ENCODE results near the gene WEE1. TPM values are rescaled to one million over a fixed set of nuclear protein-coding genes. Genes with fewer than 3 reads are reported as not detected.

WEE1 gene
- total RNA-seq, 1 experiment from 2014 or later, result 34.5 TPM

DNA sequence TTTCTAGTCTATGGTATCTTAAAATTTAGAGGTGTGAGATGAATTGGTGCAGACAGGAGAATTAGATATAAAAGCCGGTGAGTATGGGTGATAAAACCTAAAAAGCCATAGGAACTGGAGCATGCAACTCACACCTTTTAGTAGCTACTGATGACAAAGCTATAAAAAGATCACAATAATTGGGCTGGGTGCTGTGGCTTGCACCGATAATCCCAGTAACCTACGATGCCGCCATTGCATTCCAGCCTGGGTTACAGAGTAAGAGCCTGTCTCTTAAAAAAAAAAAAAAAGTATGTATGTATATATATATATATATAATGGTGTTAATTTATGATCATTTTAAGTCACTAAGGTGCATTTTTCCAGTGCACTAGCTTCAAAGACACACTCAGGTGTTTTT, 17.2 kb downstream of the WEE1 start:
- Mint-ChIP-seq H3K27ac (ENCODE audit: low read depth, unreplicated experiment) (no peak overlapping the region), H3K27me3 (ENCODE audit: insufficient read depth, unreplicated experiment) (no peaks in the 10 kb centered on the region), H3K4me1 (ENCODE audit: insufficient read depth, unreplicated experiment) (peaks cover 10% of the 10 kb centered on the region), H3K9me3 (ENCODE audit: unreplicated experiment) (no peaks in the 10 kb centered on the region), H3K36me3 (ENCODE audit: insufficient read depth, unreplicated experiment) (peaks cover 87% of the 10 kb centered on the region), H3K4me3 (ENCODE audit: unreplicated experiment) (no peak overlapping the region)
- ChIA-PET CTCF (interaction anchor here (0.5 to 1.8 kb wide), 2 partner anchors 10 to 23 kb away, joined by 3 to 8 read pairs; no protein-coding TSS in a partner anchor), POLR2A (interaction anchor here (1.8 to 7.5 kb wide), 3 partner anchors 10 to 22 kb away, joined by 5 to 56 read pairs (median 5); no protein-coding TSS in a partner anchor)
- no peak for DNase-seq (ENCODE audit: unreplicated experiment)
- intact Hi-C loops (cut with micrococcal nuclease), result no loop called here
- BruUV-seq (replicated peaks), result no TSS peak
- TF ChIP-seq, protein P1, sequence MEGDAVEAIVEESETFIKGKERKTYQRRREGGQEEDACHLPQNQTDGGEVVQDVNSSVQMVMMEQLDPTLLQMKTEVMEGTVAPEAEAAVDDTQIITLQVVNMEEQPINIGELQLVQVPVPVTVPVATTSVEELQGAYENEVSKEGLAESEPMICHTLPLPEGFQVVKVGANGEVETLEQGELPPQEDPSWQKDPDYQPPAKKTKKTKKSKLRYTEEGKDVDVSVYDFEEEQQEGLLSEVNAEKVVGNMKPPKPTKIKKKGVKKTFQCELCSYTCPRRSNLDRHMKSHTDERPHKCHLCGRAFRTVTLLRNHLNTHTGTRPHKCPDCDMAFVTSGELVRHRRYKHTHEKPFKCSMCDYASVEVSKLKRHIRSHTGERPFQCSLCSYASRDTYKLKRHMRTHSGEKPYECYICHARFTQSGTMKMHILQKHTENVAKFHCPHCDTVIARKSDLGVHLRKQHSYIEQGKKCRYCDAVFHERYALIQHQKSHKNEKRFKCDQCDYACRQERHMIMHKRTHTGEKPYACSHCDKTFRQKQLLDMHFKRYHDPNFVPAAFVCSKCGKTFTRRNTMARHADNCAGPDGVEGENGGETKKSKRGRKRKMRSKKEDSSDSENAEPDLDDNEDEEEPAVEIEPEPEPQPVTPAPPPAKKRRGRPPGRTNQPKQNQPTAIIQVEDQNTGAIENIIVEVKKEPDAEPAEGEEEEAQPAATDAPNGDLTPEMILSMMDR (IDR thresholded peaks at IDR 0.05; ENCODE audit: unreplicated experiment), result no peak

DNA sequence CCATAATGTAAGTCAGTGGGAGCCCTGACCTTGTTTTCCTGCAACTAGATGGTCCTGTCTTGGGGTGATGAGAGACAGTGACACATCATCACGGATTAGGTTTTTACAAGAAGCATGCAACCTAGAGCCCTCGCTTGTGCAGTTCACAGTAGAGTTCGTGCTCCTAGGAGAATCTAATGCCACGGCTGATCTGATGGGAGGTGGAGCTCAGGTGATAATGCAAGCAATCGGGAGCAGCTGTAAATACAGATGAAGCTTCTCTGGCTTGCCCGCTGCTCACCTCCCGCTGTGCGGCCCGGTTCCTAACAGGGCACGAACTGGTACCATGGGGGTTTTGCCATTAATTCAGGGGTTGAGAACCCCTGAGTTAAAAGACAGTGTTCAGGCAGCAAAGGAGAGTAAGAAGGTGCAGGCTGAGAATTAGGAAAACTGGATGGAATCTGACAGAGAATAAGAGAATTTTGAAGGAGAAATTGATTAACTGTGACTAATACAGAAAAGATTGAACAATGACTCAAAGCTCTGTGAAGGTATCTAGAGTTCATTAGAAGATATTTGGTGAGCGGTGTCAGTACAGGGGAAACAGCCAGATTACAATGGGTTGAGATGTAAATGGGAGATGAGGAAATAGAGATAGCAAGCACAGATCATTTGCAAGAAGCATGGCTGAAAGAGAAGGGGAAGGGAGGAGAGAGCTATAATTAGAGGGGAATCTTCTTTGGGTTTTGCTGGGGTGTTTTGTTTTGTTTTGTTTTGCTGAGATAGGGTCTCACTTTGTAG, 21.0 kb downstream of the WEE1 start:
- CTCF ChIA-PET, result no interaction called here
- H3K4me1 Mint-ChIP-seq (ENCODE audit: insufficient read depth, unreplicated experiment), result peaks cover 10% of the 10 kb centered on the region
- no TSS peak for BruUV-seq (replicated peaks)
- no peaks in the 10 kb centered on the region for H3K9me3 Mint-ChIP-seq (ENCODE audit: unreplicated experiment)
- H3K4me3 Mint-ChIP-seq (ENCODE audit: unreplicated experiment), result no peak overlapping the region
- no peak overlapping the region for H3K27ac Mint-ChIP-seq (ENCODE audit: low read depth, unreplicated experiment)
- intact Hi-C loops (cut with micrococcal nuclease), result no loop called here
- no peaks in the 10 kb centered on the region for H3K27me3 Mint-ChIP-seq (ENCODE audit: insufficient read depth, unreplicated experiment)
- no peak for DNase-seq (ENCODE audit: unreplicated experiment)
- TF ChIP-seq, protein P1 (IDR thresholded peaks at IDR 0.05; ENCODE audit: unreplicated experiment), result no peak
- H3K36me3 Mint-ChIP-seq (ENCODE audit: insufficient read depth, unreplicated experiment), result peaks cover 53% of the 10 kb centered on the region
- POLR2A ChIA-PET, result interaction anchor here (0.5 to 0.7 kb wide), 2 partner anchors 11 to 19 kb away, joined by 3 read pairs; no protein-coding TSS in a partner anchor

DNA sequence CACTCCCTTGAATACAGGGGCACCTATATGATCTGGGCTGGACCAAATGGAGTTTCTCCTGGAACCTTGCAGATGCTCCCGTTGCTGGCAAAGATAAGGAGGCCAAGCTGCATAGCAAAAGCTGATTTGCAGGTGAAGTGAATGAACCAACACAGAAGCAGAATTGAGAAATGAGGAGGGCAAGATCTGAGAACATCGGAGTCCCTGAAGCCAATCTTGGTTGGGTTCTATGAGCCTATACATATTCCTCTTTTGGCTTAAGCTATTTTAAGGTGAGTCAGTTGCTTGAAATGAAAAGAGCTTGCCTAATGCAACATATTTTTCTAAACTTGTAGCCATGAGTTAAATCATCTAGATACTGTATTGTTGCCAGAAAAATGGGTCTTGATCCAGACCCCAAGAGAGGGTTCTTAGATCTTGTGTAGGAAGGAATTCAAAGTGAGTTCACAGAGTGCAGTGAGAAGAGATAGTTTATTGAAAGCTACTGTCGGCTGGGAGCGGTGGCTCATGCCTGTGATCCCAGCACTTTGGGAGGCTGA, 23.5 kb downstream of the WEE1 start:
- TF ChIP-seq, protein P1 (IDR thresholded peaks at IDR 0.05; ENCODE audit: unreplicated experiment), result no peak
- ChIA-PET CTCF (interaction anchor here (0.6 to 2.0 kb wide), 3 partner anchors 15 to 91 kb away, joined by 3 to 6 read pairs (median 3); no protein-coding TSS in a partner anchor), POLR2A (interaction anchor here (0.6 to 2.2 kb wide), 2 partner anchors 10 to 153 kb away, joined by 4 to 11 read pairs; no protein-coding TSS in a partner anchor)
- Mint-ChIP-seq H3K36me3 (ENCODE audit: insufficient read depth, unreplicated experiment) (peaks cover 33% of the 10 kb centered on the region), H3K4me1 (ENCODE audit: insufficient read depth, unreplicated experiment) (peaks cover 19% of the 10 kb centered on the region), H3K9me3 (ENCODE audit: unreplicated experiment) (no peaks in the 10 kb centered on the region), H3K27me3 (ENCODE audit: insufficient read depth, unreplicated experiment) (no peaks in the 10 kb centered on the region), H3K4me3 (ENCODE audit: unreplicated experiment) (no peak overlapping the region), H3K27ac (ENCODE audit: low read depth, unreplicated experiment) (no peak overlapping the region)
- no peak for DNase-seq (ENCODE audit: unreplicated experiment)
- BruUV-seq (replicated peaks), result no TSS peak
- intact Hi-C loops (cut with micrococcal nuclease), result no loop called here

DNA sequence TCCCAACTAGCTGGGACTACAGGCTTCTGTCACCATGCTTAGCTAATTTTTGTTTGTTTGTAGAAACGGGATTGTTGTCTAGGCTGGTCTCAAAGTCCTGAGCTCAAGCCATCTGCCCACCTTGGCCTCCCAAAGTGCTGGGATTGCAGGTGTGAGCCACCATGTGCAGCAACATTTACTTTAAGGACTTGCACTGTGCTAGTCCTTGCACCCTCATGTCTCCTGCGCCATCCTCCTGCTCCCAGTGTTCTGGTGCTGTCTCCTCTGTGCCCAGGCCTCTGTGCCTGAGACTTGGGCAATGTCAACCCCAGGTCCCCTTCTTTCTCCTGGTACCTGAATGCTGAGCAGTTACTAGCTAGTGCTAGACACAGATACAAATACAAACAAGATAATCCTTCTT, 26.7 kb downstream of the WEE1 start:
- Mint-ChIP-seq H3K36me3 (ENCODE audit: insufficient read depth, unreplicated experiment) (peaks cover 9% of the 10 kb centered on the region), H3K27ac (ENCODE audit: low read depth, unreplicated experiment) (no peak overlapping the region), H3K4me3 (ENCODE audit: unreplicated experiment) (no peak overlapping the region), H3K9me3 (ENCODE audit: unreplicated experiment) (no peaks in the 10 kb centered on the region), H3K27me3 (ENCODE audit: insufficient read depth, unreplicated experiment) (no peaks in the 10 kb centered on the region), H3K4me1 (ENCODE audit: insufficient read depth, unreplicated experiment) (peaks cover 13% of the 10 kb centered on the region)
- ChIA-PET CTCF (interaction anchor here (0.9 to 2.8 kb wide), 5 partner anchors 9 to 77 kb away, joined by 3 to 26 read pairs (median 7); no protein-coding TSS in a partner anchor), POLR2A (interaction anchor here (0.7 to 1.5 kb wide), 10 partner anchors 8 to 92 kb away, joined by 3 to 6 read pairs (median 4); no protein-coding TSS in a partner anchor)
- no peak for DNase-seq (ENCODE audit: unreplicated experiment)
- TF ChIP-seq, protein P1 (IDR thresholded peaks at IDR 0.05; ENCODE audit: unreplicated experiment), result no peak
- BruUV-seq (replicated peaks), result no TSS peak
- intact Hi-C loops (cut with micrococcal nuclease), result no loop called here
